CD14-positive monocyte (primary cell): ENCODE measurements around the gene SMAD3. TPM values are rescaled to one million over a fixed set of nuclear protein-coding genes. Genes with fewer than 3 reads are reported as not detected.

Source experiments
- DNase-seq, 3 donors: peaks; one replicate each; pipeline ENCODE4 v3.0.0-alpha.2; 2011 to 2022
- H2AFZ ChIP-seq: 2 replicates; pipeline ENCODE4 v1.6.0; 2012; ENCODE audit warnings: mild to moderate bottlenecking, low read depth, low read length, inconsistent platforms; ENCODE audit not compliant: insufficient read depth, poor library complexity, severe bottlenecking
- H3K27ac ChIP-seq, 2 donors: 1 replicate in 1 of 2; 2 replicates in 1 of 2; pipeline ENCODE4 v1.5.1; 2012 to 2013; ENCODE audit warnings: low read length in 2 of 2, control low read depth in 1 of 2, inconsistent platforms in 1 of 2, low read depth in 1 of 2, mild to moderate bottlenecking in 1 of 2
- H3K27me3 ChIP-seq, 2 donors: one replicate each; pipeline versions ENCODE4 v1.6.0 to v1.6.1; 2011 to 2013; ENCODE audit warnings: low read length in 2 of 2; ENCODE audit not compliant: control insufficient read depth in 2 of 2, insufficient read depth in 2 of 2
- H3K36me3 ChIP-seq, 2 donors: replicated peaks in 1 of 2; 1 replicate in 1 of 2; 2 replicates in 1 of 2; pipeline versions ENCODE4 v1.5.1 to v1.6.1; 2012 to 2013; ENCODE audit warnings: low read length in 2 of 2, control low read depth in 1 of 2, inconsistent platforms in 1 of 2, mild to moderate bottlenecking in 1 of 2; ENCODE audit not compliant: insufficient read depth in 2 of 2, control insufficient read depth in 1 of 2
- H3K4me1 ChIP-seq, 2 donors: 1 replicate in 1 of 2; 2 replicates in 1 of 2; pipeline versions ENCODE4 v1.5.1 to v1.6.1; 2012 to 2013; ENCODE audit warnings: low read length in 2 of 2, control low read depth in 1 of 2, inconsistent platforms in 1 of 2, mild to moderate bottlenecking in 1 of 2, moderate library complexity in 1 of 2; ENCODE audit not compliant: insufficient read depth in 2 of 2, control insufficient read depth in 1 of 2
- H3K4me2 ChIP-seq: replicated peaks from 2 replicates; pipeline ENCODE3; 2012; ENCODE audit warnings: low read length, moderate library complexity, mild to moderate bottlenecking; ENCODE audit not compliant: poor library complexity, severe bottlenecking; ENCODE audit errors: extremely low read depth
- H3K4me3 ChIP-seq, 3 experiments: fragments of 200-600 bp in 1 of 3; sonication (generic) in 1 of 3; replicated peaks in 1 of 3; 1 replicate in 2 of 3; 2 replicates in 1 of 3; pipeline ENCODE4 v1.5.1; 2011 to 2013; ENCODE audit warnings: low read length in 3 of 3, mild to moderate bottlenecking in 3 of 3, control low read depth in 2 of 3, low read depth in 2 of 3, inconsistent platforms in 1 of 3, moderate library complexity in 1 of 3
- H3K79me2 ChIP-seq: 2 replicates; pipeline ENCODE4 v1.6.0; 2012; ENCODE audit warnings: mild to moderate bottlenecking, control low read depth, inconsistent platforms, low read length, moderate library complexity; ENCODE audit not compliant: insufficient read depth
- H3K9ac ChIP-seq: 2 replicates; pipeline ENCODE4 v1.6.0; 2017; ENCODE audit warnings: low read length, mild to moderate bottlenecking; ENCODE audit not compliant: insufficient read depth, poor library complexity, severe bottlenecking
- H3K9me3 ChIP-seq, 2 donors: replicated peaks in 1 of 2; 1 replicate in 1 of 2; 2 replicates in 1 of 2; pipeline versions ENCODE4 v1.5.1 to v1.6.1; 2012 to 2013; ENCODE audit warnings: low read length in 2 of 2, control low read depth in 1 of 2; ENCODE audit not compliant: control insufficient read depth in 1 of 2, insufficient read depth in 1 of 2
- H4K20me1 ChIP-seq: 2 replicates; pipeline ENCODE4 v1.6.0; 2012; ENCODE audit warnings: mild to moderate bottlenecking, low read length, control low read depth, moderate library complexity; ENCODE audit not compliant: insufficient read depth
- H3K27ac Mint-ChIP-seq, 7 donors: one replicate each; pipeline ENCODE4 v1.8.0; 2020; ENCODE audit warnings: mild to moderate bottlenecking in 7 of 7, mixed read lengths in 7 of 7, moderate library complexity in 6 of 7, inconsistent platforms in 2 of 7
- H3K27me3 Mint-ChIP-seq, 3 donors: one replicate each; pipeline ENCODE4 v1.8.0; 2021 to 2022; ENCODE audit warnings: low read depth in 3 of 3, mild to moderate bottlenecking in 3 of 3, mixed read lengths in 3 of 3, moderate library complexity in 3 of 3, inconsistent platforms in 1 of 3
- H3K36me3 Mint-ChIP-seq, 2 donors: one replicate each; pipeline ENCODE4 v1.8.0; 2020; ENCODE audit warnings: mixed read lengths in 2 of 2, inconsistent platforms in 1 of 2, mild to moderate bottlenecking in 1 of 2
- H3K4me1 Mint-ChIP-seq: one replicate; pipeline ENCODE4 v1.8.0; 2020; ENCODE audit warnings: mild to moderate bottlenecking, mixed read lengths
- H3K4me3 Mint-ChIP-seq, 2 donors: one replicate each; pipeline ENCODE4 v1.8.0; 2020; ENCODE audit warnings: mild to moderate bottlenecking in 2 of 2, mixed read lengths in 2 of 2, moderate library complexity in 1 of 2
- H3K9me3 Mint-ChIP-seq, 7 donors: one replicate each; pipeline ENCODE4 v1.8.0; 2020 to 2022; ENCODE audit warnings: mixed read lengths in 7 of 7, mild to moderate bottlenecking in 6 of 7, moderate library complexity in 6 of 7, inconsistent platforms in 2 of 7
- CTCF ChIP-seq: fragments of 200-600 bp; IDR thresholded peaks from one replicate; pipeline ENCODE4 v1.8.0; 2022; ENCODE audit warnings: antibody characterized with exemption, mild to moderate bottlenecking
- WGBS: methylation state at CpG from one replicate; pipeline ENCODE4 v1.1.5; 2013; ENCODE audit warnings: missing lambda C conversion rate; ENCODE audit not compliant: insufficient coverage; 5-methylcytosine and 5-hydroxymethylcytosine counted together
- intact Hi-C, 2 donors: fragments of 100-400 bp; cut with micrococcal nuclease; formaldehyde crosslinking; loops; one replicate each; pipeline versions ENCODE4 v1.15.0 to v1.15.1; 2023
- polyA plus RNA-seq, 3 donors: library from polyadenylated mRNA; depleted of rRNA in 1 of 3; unstranded in 2 of 3; stranded (reverse) in 1 of 3; fragments of 300-500 nt in 2 of 3; fragments of >200 nt in 1 of 3; fragmentation: Illumina TruSeq in 2 of 3; gene quantifications; 1 replicate in 2 of 3; 2 replicates in 1 of 3; pipeline ENCODE4 v1.2.3, GENCODE V29; 2012 to 2021

Gene SMAD3
- polyA plus RNA-seq, 3 donors, result 4.4 to 41.7 (median 5.4) TPM

GRCh38 chr15:67196222-67196621, 130.8 kb downstream of the SMAD3 start:
- intact Hi-C loops, result no loop called here
- DNase-seq, result no peak
- H3K79me2 ChIP-seq, result no peaks in the 10 kb centered on the region
- no peak overlapping the region for H2AFZ ChIP-seq
- no peaks in the 10 kb centered on the region for H3K9me3 ChIP-seq
- H3K36me3 ChIP-seq, result peaks cover 30 to 47% of the 10 kb centered on the region in 2 donors
- no peak overlapping the region for H3K9ac ChIP-seq
- H3K4me3 Mint-ChIP-seq, result no peak overlapping the region
- peaks cover 53 to 62% of the 10 kb centered on the region in 2 donors for H3K36me3 Mint-ChIP-seq
- H3K27me3 Mint-ChIP-seq, result peaks cover 0 to 3% (median 0%) of the 10 kb centered on the region in 3 donors
- H3K4me1 ChIP-seq, result peaks cover 7 to 15% of the 10 kb centered on the region in 2 donors
- H3K4me2 ChIP-seq, result no peak overlapping the region
- TF ChIP-seq CTCF, result no peak
- H3K27ac Mint-ChIP-seq, result no peak overlapping the region
- peaks cover 20% of the 10 kb centered on the region for H3K4me1 Mint-ChIP-seq
- H3K4me3 ChIP-seq, result no peak overlapping the region
- WGBS, result 91% methylated on average over 4 of the region's 6 CpGs
- no peaks in the 10 kb centered on the region for H4K20me1 ChIP-seq
- H3K27me3 ChIP-seq, result no peaks in the 10 kb centered on the region
- H3K27ac ChIP-seq, result no peak overlapping the region
- H3K9me3 Mint-ChIP-seq, result no peaks in the 10 kb centered on the region

GRCh38 chr15:67196672-67197363, 131.4 kb downstream of the SMAD3 start:
- H4K20me1 ChIP-seq, result no peaks in the 10 kb centered on the region
- intact Hi-C loops, result no loop called here
- H3K9ac ChIP-seq, result no peak overlapping the region
- H3K36me3 ChIP-seq, result peaks cover 32 to 47% of the 10 kb centered on the region in 2 donors
- H3K4me1 ChIP-seq, result peaks cover 10 to 19% of the 10 kb centered on the region in 2 donors
- H3K4me3 ChIP-seq, result no peak overlapping the region
- H2AFZ ChIP-seq, result no peak overlapping the region
- WGBS, result 95% methylated on average over 7 of the region's 8 CpGs
- H3K27ac ChIP-seq, result no peak overlapping the region
- H3K27me3 Mint-ChIP-seq, result peaks cover 0 to 3% (median 0%) of the 10 kb centered on the region in 3 donors
- no peaks in the 10 kb centered on the region for H3K79me2 ChIP-seq
- H3K4me3 Mint-ChIP-seq, result no peak overlapping the region
- H3K4me1 Mint-ChIP-seq, result peaks cover 22% of the 10 kb centered on the region
- H3K9me3 ChIP-seq, result no peaks in the 10 kb centered on the region
- no peak overlapping the region for H3K4me2 ChIP-seq
- H3K36me3 Mint-ChIP-seq, result peaks cover 52 to 62% of the 10 kb centered on the region in 2 donors
- H3K9me3 Mint-ChIP-seq, result no peaks in the 10 kb centered on the region
- no peak for TF ChIP-seq CTCF
- peak in 1 of 3 donors; percentile 8 for DNase-seq
- no peaks in the 10 kb centered on the region for H3K27me3 ChIP-seq
- H3K27ac Mint-ChIP-seq, result peak overlapping the region in 2 of 7 donors; percentile 13 to 80
